SK-N-SH (cell line): ENCODE results near the gene OR9A4. TPM values are rescaled to one million over a fixed set of nuclear protein-coding genes. Genes with fewer than 3 reads are reported as not detected.

Experiments
- CTCF ChIA-PET: fragments of 300-600, 350-600 bp; formaldehyde crosslinking; extraction: SDS; loops from one replicate; lab custom pipeline; 2021; lab: Yijun Ruan, JAX
- POLR2A ChIA-PET: fragments of 350-600 bp; sonication (Branson Sonifier 250); formaldehyde crosslinking; extraction: SDS; loops from one replicate; lab custom pipeline; 2020; ENCODE audit warnings: antibody characterized with exemption, inconsistent platforms; lab: Yijun Ruan, JAX
- DNase-seq: peaks from one replicate; pipeline ENCODE4 v3.0.0; 2012
- H2AFZ ChIP-seq: fragments of 200-600 bp; sonication (generic); 2 replicates; pipeline ENCODE4 v1.8.1; 2016; ENCODE audit warnings: antibody characterized with exemption, mild to moderate bottlenecking, low read depth
- H3F3A ChIP-seq: fragments of 200-600 bp; sonication (generic); replicated peaks from 2 replicates; pipeline ENCODE3; 2016; ENCODE audit warnings: antibody characterized with exemption, mild to moderate bottlenecking; ENCODE audit not compliant: insufficient read depth
- H3K27ac ChIP-seq, 2 experiments: fragments of 200-500 bp in 1 of 2; fragments of 200-600 bp in 1 of 2; sonication (Bioruptor generic) in 1 of 2; sonication (generic), shearing (Covaris generic) in 1 of 2; 2 replicates each; pipeline versions ENCODE4 v1.5.1 to v1.6.1; 2014 to 2016; ENCODE audit warnings: low read depth in 2 of 2, inconsistent platforms in 1 of 2, low read length in 1 of 2, mild to moderate bottlenecking in 1 of 2, mixed read lengths in 1 of 2
- H3K27me3 ChIP-seq: fragments of 200-600 bp; sonication (generic), shearing (Covaris generic); 2 replicates; pipeline ENCODE4 v1.6.1; 2016; ENCODE audit warnings: mixed run types; ENCODE audit not compliant: insufficient read depth
- H3K36me3 ChIP-seq, 2 experiments: fragments of 200-500 bp in 1 of 2; fragments of 200-600 bp in 1 of 2; sonication (Bioruptor generic) in 1 of 2; sonication (generic) in 1 of 2; replicated peaks in 1 of 2; 2 replicates each; pipeline versions ENCODE3 to v1.5.1; 2014 to 2016; ENCODE audit warnings: low read length in 1 of 2, mild to moderate bottlenecking in 1 of 2; ENCODE audit not compliant: insufficient read depth in 2 of 2, control insufficient read depth in 1 of 2
- H3K4me1 ChIP-seq, 2 experiments: fragments of 200-500 bp in 1 of 2; fragments of 200-600 bp in 1 of 2; sonication (Bioruptor generic) in 1 of 2; sonication (generic), shearing (Covaris generic) in 1 of 2; 2 replicates each; pipeline versions ENCODE4 v1.5.1 to v1.6.1; 2014 to 2016; ENCODE audit warnings: low read depth in 1 of 2, low read length in 1 of 2, mixed run types in 1 of 2; ENCODE audit not compliant: insufficient read depth in 2 of 2, control insufficient read depth in 1 of 2
- H3K4me2 ChIP-seq: fragments of 200-600 bp; sonication (generic), shearing (Covaris generic); 2 replicates; pipeline ENCODE4 v1.6.1; 2017; ENCODE audit warnings: mixed run types
- H3K4me3 ChIP-seq, 2 experiments: fragments of 200-500 bp in 1 of 2; fragments of 200-600 bp in 1 of 2; sonication (Bioruptor generic) in 1 of 2; sonication (generic), shearing (Covaris generic) in 1 of 2; 2 replicates each; pipeline versions ENCODE4 v1.5.1 to v1.8.1; 2014 to 2016; ENCODE audit warnings: low read depth in 2 of 2, inconsistent platforms in 1 of 2, low read length in 1 of 2, mild to moderate bottlenecking in 1 of 2, mixed read lengths in 1 of 2, moderate library complexity in 1 of 2
- H3K79me2 ChIP-seq: fragments of 200-600 bp; sonication (generic); 2 replicates; pipeline ENCODE4 v1.8.1; 2017; ENCODE audit warnings: mild to moderate bottlenecking; ENCODE audit not compliant: insufficient read depth
- H3K9ac ChIP-seq: fragments of 200-600 bp; sonication (generic); 2 replicates; pipeline ENCODE4 v1.6.1; 2017; ENCODE audit warnings: mixed run types
- H3K9me2 ChIP-seq: fragments of 200-600 bp; sonication (generic); 2 replicates; pipeline ENCODE4 v1.6.1; 2017; ENCODE audit warnings: mixed run types
- H3K9me3 ChIP-seq: fragments of 200-600 bp; sonication (generic); 2 replicates; pipeline ENCODE4 v1.6.1; 2017; ENCODE audit warnings: mixed run types, mild to moderate bottlenecking, moderate library complexity
- H4K20me1 ChIP-seq: fragments of 200-600 bp; sonication (generic); 2 replicates; pipeline ENCODE4 v1.6.1; 2017; ENCODE audit warnings: mild to moderate bottlenecking, mixed run types; ENCODE audit not compliant: insufficient read depth
- CTCF ChIP-seq: fragments of 200-600 bp; sonication (generic); IDR thresholded peaks from 2 replicates; pipeline ENCODE4 v1.6.1; 2017; ENCODE audit warnings: antibody characterized with exemption, mild to moderate bottlenecking, moderate library complexity
- ELF1 ChIP-seq: IDR thresholded peaks from 2 replicates; pipeline ENCODE4 v1.4.0; 2012
- EP300 ChIP-seq, 2 experiments: IDR thresholded peaks; 2 replicates each; pipeline versions ENCODE4 v1.4.0 to v1.6.1; 2012; ENCODE audit warnings: borderline replicate concordance in 1 of 2, low read depth in 1 of 2, low read length in 1 of 2
- EZH2phosphoT487 ChIP-seq: fragments of 200-600 bp; sonication (generic); IDR thresholded peaks from 2 replicates; pipeline ENCODE4 v1.6.1; 2017; ENCODE audit warnings: low read depth, mixed run types, mild to moderate bottlenecking, antibody characterized with exemption, moderate library complexity, borderline replicate concordance
- FOXJ3 ChIP-seq: sonication (generic); formaldehyde crosslinking; IDR thresholded peaks from 2 replicates; pipeline ENCODE4 v1.5.1; 2020; ENCODE audit warnings: mild to moderate bottlenecking, missing genetic modification reagents
- GABPA ChIP-seq: IDR thresholded peaks from 2 replicates; pipeline ENCODE4 v1.4.0; 2012; ENCODE audit warnings: low read depth, mild to moderate bottlenecking
- GATA2 ChIP-seq: sonication (generic); formaldehyde crosslinking; IDR thresholded peaks from 2 replicates; pipeline ENCODE4 v1.5.0; 2020; ENCODE audit warnings: mild to moderate bottlenecking, missing genetic modification reagents
- IRF3 ChIP-seq: fragments of 150-350 bp; IDR thresholded peaks from 2 replicates; pipeline ENCODE4 v1.6.1; 2016; ENCODE audit warnings: mild to moderate bottlenecking, low read depth, low read length
- JUND ChIP-seq: IDR thresholded peaks from 2 replicates; pipeline ENCODE4 v1.4.0; 2012
- MXI1 ChIP-seq: IDR thresholded peaks from 2 replicates; pipeline ENCODE4 v1.6.1; 2012; ENCODE audit warnings: mild to moderate bottlenecking, low read depth, low read length, improper control_type of control experiment
- PBX3 ChIP-seq: IDR thresholded peaks from 2 replicates; pipeline ENCODE4; 2012
- RFX5 ChIP-seq: IDR thresholded peaks from 2 replicates; pipeline ENCODE4 v1.6.1; 2012; ENCODE audit warnings: mild to moderate bottlenecking, improper control_type of control experiment, low read length
- SMC3 ChIP-seq: IDR thresholded peaks from 2 replicates; pipeline ENCODE4 v1.6.1; 2012; ENCODE audit warnings: low read depth, low read length, improper control_type of control experiment
- TAF1 ChIP-seq: IDR thresholded peaks from 2 replicates; pipeline ENCODE4 v1.6.1; 2012; ENCODE audit warnings: low read depth, mild to moderate bottlenecking, low read length, moderate library complexity, borderline replicate concordance
- WGBS: methylation state at CpG from one replicate; pipeline ENCODE4 v1.1.6; 2017; ENCODE audit warnings: low lambda C conversion rate; 5-methylcytosine and 5-hydroxymethylcytosine counted together
- polyA plus RNA-seq, 3 experiments: library from polyadenylated mRNA; depleted of rRNA; stranded (reverse); fragments of >200 nt; gene quantifications; 2 replicates each; pipeline ENCODE4 v1.2.3, GENCODE V29; 2012
- TF ChIP-seq, protein P1 (sequence below): IDR thresholded peaks from 2 replicates; pipeline ENCODE4 v1.6.1; 2012; ENCODE audit warnings: mild to moderate bottlenecking, low read depth, low read length, moderate library complexity
- TF ChIP-seq, protein P2 (sequence below): fragments of 150-350 bp; IDR thresholded peaks from 2 replicates; pipeline ENCODE4 v1.6.1; 2017; ENCODE audit warnings: antibody characterized with exemption, low read length, low read depth, borderline replicate concordance
- TF ChIP-seq, protein P3 (sequence below): IDR thresholded peaks from 2 replicates; pipeline ENCODE4 v1.4.0; 2012; ENCODE audit warnings: low read depth, borderline replicate concordance

The OR9A4 gene
- polyA plus RNA-seq, 1 of the 3 experiments (the other 2 are of a cell fraction), result not detected

- TF ChIP-seq CTCF (no peak), PBX3 (no peak), TAF1 (no peak), ELF1 (no peak), JUND (no peak), MXI1 (no peak), EP300 (IDR thresholded peaks at IDR 0.05; ENCODE audit: borderline replicate concordance in 1 of 2, low read depth in 1 of 2, low read length in 1 of 2) (no peak), SMC3 (no peak)
- TF ChIP-seq, protein P1, sequence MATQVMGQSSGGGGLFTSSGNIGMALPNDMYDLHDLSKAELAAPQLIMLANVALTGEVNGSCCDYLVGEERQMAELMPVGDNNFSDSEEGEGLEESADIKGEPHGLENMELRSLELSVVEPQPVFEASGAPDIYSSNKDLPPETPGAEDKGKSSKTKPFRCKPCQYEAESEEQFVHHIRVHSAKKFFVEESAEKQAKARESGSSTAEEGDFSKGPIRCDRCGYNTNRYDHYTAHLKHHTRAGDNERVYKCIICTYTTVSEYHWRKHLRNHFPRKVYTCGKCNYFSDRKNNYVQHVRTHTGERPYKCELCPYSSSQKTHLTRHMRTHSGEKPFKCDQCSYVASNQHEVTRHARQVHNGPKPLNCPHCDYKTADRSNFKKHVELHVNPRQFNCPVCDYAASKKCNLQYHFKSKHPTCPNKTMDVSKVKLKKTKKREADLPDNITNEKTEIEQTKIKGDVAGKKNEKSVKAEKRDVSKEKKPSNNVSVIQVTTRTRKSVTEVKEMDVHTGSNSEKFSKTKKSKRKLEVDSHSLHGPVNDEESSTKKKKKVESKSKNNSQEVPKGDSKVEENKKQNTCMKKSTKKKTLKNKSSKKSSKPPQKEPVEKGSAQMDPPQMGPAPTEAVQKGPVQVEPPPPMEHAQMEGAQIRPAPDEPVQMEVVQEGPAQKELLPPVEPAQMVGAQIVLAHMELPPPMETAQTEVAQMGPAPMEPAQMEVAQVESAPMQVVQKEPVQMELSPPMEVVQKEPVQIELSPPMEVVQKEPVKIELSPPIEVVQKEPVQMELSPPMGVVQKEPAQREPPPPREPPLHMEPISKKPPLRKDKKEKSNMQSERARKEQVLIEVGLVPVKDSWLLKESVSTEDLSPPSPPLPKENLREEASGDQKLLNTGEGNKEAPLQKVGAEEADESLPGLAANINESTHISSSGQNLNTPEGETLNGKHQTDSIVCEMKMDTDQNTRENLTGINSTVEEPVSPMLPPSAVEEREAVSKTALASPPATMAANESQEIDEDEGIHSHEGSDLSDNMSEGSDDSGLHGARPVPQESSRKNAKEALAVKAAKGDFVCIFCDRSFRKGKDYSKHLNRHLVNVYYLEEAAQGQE, result no peak
- H3K79me2 ChIP-seq, result no peaks in the 10 kb centered on the region
- H3K27me3 ChIP-seq, result no peaks in the 10 kb centered on the region; the same call in 1 of the 2 replicates
- no peak overlapping the region for H3K4me3 ChIP-seq
- no peaks in the 10 kb centered on the region for H3K9me2 ChIP-seq
- no peak overlapping the region for H3K9ac ChIP-seq
- H3K4me1 ChIP-seq, result no peaks in the 10 kb centered on the region
- H2AFZ ChIP-seq, result no peak overlapping the region
- no peak overlapping the region for H3K27ac ChIP-seq
- no peak for DNase-seq
- H3K9me3 ChIP-seq, result no peaks in the 10 kb centered on the region
- no peaks in the 10 kb centered on the region for H4K20me1 ChIP-seq
- no peaks in the 10 kb centered on the region for H3F3A ChIP-seq
- CTCF ChIA-PET, result interaction anchor here (1.0 kb wide), 1 partner anchor 26 kb away, joined by 3 read pairs; no protein-coding TSS in a partner anchor
- WGBS, result 0% methylated on average over 1 of the region's 1 CpG
- no peaks in the 10 kb centered on the region for H3K36me3 ChIP-seq
- no peak overlapping the region for H3K4me2 ChIP-seq
- POLR2A ChIA-PET, result no interaction called here
Observed at GRCh38 chr7:141950806-141951205, 34.6 kb downstream of the OR9A4 start.

DNA sequence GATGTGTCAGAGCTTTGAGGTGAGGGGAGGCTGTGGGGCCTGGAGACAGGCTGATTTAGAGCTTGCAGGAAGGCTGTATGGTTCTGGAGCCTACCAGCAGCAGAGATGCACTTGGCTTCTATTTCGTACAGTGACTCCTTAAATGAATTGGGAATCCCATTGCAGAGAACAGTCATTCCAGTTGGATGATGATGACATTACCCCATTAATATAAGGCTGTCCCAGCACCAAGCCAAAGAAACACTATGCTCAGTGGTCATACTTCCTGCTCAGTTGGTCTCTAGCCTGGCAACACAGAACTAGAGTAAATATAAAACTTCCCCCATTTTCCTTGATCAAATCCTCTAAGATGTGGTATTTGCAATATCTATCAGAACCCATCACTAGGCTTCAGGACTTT lies 36.3 kb downstream of the OR9A4 start:
- DNase-seq, result no peak
- no peak overlapping the region for H2AFZ ChIP-seq
- H3K27ac ChIP-seq, result no peak overlapping the region
- H3K4me2 ChIP-seq, result no peak overlapping the region
- no peaks in the 10 kb centered on the region for H3K9me3 ChIP-seq
- CTCF ChIA-PET, result no interaction called here
- POLR2A ChIA-PET, result no interaction called here
- H3F3A ChIP-seq, result no peaks in the 10 kb centered on the region
- H3K9ac ChIP-seq, result no peak overlapping the region
- no peaks in the 10 kb centered on the region for H3K4me1 ChIP-seq
- no peak overlapping the region for H3K4me3 ChIP-seq
- H3K36me3 ChIP-seq, result no peaks in the 10 kb centered on the region
- WGBS, result no CpG with 5 or more reads among the region's 1 CpG
- H3K9me2 ChIP-seq, result no peaks in the 10 kb centered on the region
- no peaks in the 10 kb centered on the region for H3K79me2 ChIP-seq
- H3K27me3 ChIP-seq, result no peaks in the 10 kb centered on the region; the same call in 1 of the 2 replicates
- H4K20me1 ChIP-seq, result no peaks in the 10 kb centered on the region
- no peak for TF ChIP-seq GATA2
- TF ChIP-seq, protein P2, sequence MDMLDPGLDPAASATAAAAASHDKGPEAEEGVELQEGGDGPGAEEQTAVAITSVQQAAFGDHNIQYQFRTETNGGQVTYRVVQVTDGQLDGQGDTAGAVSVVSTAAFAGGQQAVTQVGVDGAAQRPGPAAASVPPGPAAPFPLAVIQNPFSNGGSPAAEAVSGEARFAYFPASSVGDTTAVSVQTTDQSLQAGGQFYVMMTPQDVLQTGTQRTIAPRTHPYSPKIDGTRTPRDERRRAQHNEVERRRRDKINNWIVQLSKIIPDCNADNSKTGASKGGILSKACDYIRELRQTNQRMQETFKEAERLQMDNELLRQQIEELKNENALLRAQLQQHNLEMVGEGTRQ, result no peak
- TF ChIP-seq ELF1, result no peak
- no peak for TF ChIP-seq RFX5
- TF ChIP-seq FOXJ3, result no peak
- TF ChIP-seq, protein P3, sequence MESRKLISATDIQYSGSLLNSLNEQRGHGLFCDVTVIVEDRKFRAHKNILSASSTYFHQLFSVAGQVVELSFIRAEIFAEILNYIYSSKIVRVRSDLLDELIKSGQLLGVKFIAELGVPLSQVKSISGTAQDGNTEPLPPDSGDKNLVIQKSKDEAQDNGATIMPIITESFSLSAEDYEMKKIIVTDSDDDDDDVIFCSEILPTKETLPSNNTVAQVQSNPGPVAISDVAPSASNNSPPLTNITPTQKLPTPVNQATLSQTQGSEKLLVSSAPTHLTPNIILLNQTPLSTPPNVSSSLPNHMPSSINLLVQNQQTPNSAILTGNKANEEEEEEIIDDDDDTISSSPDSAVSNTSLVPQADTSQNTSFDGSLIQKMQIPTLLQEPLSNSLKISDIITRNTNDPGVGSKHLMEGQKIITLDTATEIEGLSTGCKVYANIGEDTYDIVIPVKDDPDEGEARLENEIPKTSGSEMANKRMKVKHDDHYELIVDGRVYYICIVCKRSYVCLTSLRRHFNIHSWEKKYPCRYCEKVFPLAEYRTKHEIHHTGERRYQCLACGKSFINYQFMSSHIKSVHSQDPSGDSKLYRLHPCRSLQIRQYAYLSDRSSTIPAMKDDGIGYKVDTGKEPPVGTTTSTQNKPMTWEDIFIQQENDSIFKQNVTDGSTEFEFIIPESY, result no peak
- TF ChIP-seq IRF3, result no peak
- no peak for TF ChIP-seq MXI1
- TF ChIP-seq GABPA, result no peak
- no peak for TF ChIP-seq EZH2phosphoT487
